ENCODE data around the gene GRIN2A.

The GRIN2A gene

GRCh38 chr16:9736547-9736946, 445.7 kb downstream of the GRIN2A start:
- DNase-seq: no peak

DNA sequence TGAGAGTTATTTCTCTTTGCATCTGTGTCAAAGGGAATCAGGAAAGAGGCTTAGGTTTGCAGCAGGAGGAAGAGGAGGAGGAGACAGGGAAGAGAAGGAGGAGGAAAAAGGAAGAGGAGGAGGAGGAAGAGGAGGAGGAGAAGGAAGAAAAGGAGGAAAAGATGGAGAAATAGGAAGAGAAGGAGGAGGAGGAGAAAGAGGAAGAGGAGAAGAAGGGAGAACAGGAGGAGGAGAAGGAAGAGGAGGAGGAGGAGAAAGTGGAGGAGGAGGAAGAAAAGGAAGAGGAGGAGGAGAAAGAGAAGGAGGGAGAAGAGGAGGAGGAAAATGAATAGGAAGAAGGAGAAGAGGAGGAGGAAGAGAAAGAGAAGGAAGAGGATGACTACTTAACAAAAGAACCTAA, 459.1 kb downstream of the GRIN2A start:
- DNase-seq: no peak

DNA sequence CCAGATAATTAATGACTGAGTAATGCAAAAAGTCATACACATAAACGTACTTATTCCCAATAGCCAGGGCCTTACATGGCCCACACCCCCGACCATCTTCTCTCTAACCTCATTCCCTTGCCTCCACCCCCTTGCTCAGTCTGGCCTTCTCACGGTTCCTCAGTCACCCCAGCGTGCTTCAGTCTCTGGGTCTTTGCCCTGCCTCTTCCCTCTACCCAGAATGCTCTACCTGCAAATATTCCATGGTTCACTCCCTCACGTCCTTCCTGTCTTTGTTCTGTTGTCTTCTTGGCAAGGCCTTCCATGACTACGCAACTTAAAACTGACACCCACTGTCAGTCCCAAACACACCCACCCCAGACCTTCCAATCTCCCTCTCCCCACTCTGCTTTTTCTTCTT, 468.3 kb downstream of the GRIN2A start:
- DNase-seq: no peak

- DNase-seq: no peak
These were observed 469.1 kb downstream of the GRIN2A start for GRCh38 chr16:9713156-9713555.

- no peak for DNase-seq
These were observed 473.1 kb downstream of the GRIN2A start for GRCh38 chr16:9708972-9709620.

- DNase-seq: no peak
These were observed 475.9 kb downstream of the GRIN2A start for GRCh38 chr16:9706217-9706836.

- no peak for DNase-seq
These were observed 478.5 kb downstream of the GRIN2A start for GRCh38 chr16:9703731-9704130.

Measured in NCI-H774 (cell line).